COR-L47 (cell line): ENCODE measurements around the gene KRT26.
"Not testable (repeated sequence)": the region's sequence is repeated elsewhere in the genome, so short reads cannot be mapped to it uniquely, and the experiment has no call there.

ENCODE experiments used
- DNase-seq: peaks from one replicate; lab custom pipeline; 2025; lab: John Stamatoyannopoulos, UW

The KRT26 gene

GRCh38 chr17:40772101-40772500 is at the start of gene KRT26:
Gene KRT26, minus strand, starts transcription at chr17:40772201. Its CDS starts 88 bp downstream, at chr17:40772113.
- DNase-seq = no peak

GRCh38 chr17:40821536-40821935 is 49.5 kb upstream of the KRT26 start:
- DNase-seq = no peak

- no peak for DNase-seq
These were observed 48.3 kb upstream of the KRT26 start for GRCh38 chr17:40820228-40820838.

- no peak for DNase-seq
These were observed 47.6 kb upstream of the KRT26 start for GRCh38 chr17:40819528-40820125.

GRCh38 chr17:40818733-40819527 is 46.9 kb upstream of the KRT26 start:
- DNase-seq = peak; percentile 72

- DNase-seq = no peak
These were observed 46.3 kb upstream of the KRT26 start for GRCh38 chr17:40818343-40818732.

- DNase-seq = no peak
These were observed 45.2 kb upstream of the KRT26 start for GRCh38 chr17:40817103-40817682.

- no peak for DNase-seq
These were observed 44.6 kb upstream of the KRT26 start for GRCh38 chr17:40816569-40816968.

- DNase-seq = no peak
These were observed 43.4 kb upstream of the KRT26 start for GRCh38 chr17:40815381-40815780.

- not testable (repeated sequence) for DNase-seq
These were observed 42.7 kb upstream of the KRT26 start for GRCh38 chr17:40814657-40815056.

- DNase-seq = no peak
These were observed 41.8 kb upstream of the KRT26 start for GRCh38 chr17:40813804-40814203.

- no peak for DNase-seq
These were observed 40.6 kb upstream of the KRT26 start for GRCh38 chr17:40812639-40813038.

- DNase-seq = no peak
These were observed 38.5 kb upstream of the KRT26 start for GRCh38 chr17:40810494-40810893.

- no peak for DNase-seq
These were observed 37.9 kb upstream of the KRT26 start for GRCh38 chr17:40809721-40810421.

- DNase-seq = no peak
These were observed 34.1 kb upstream of the KRT26 start for GRCh38 chr17:40806131-40806530.

GRCh38 chr17:40803617-40804082 is 31.6 kb upstream of the KRT26 start:
- peak; percentile 86 for DNase-seq

GRCh38 chr17:40801157-40801556 is 29.2 kb upstream of the KRT26 start:
- DNase-seq = no peak

GRCh38 chr17:40800381-40800780 is 28.4 kb upstream of the KRT26 start:
- no peak for DNase-seq

- no peak for DNase-seq
These were observed 27.9 kb upstream of the KRT26 start, which contains the start of gene KRT28 for GRCh38 chr17:40799859-40800258. Gene KRT28, minus strand, starts transcription at chr17:40799959. Its CDS starts 66 bp downstream, at chr17:40799893.

- no peak for DNase-seq
These were observed 24.8 kb upstream of the KRT26 start for GRCh38 chr17:40796846-40797245.

- DNase-seq = no peak
These were observed 23.1 kb upstream of the KRT26 start for GRCh38 chr17:40795019-40795667.
